BLaER1 treated with 17β-estradiol and CSF1 and Interleukin-3, amounts not matched to agents 10 nM and 100 nM (cell line): ENCODE data around the gene LPO.

Experiments used
- H3K27ac ChIP-seq, 11 experiments: shearing (Covaris generic); formaldehyde crosslinking; 2 replicates each; pipeline ENCODE4 v1.8.1; 2022
- H3K27me3 ChIP-seq, 11 experiments: shearing (Covaris generic); formaldehyde crosslinking; 2 replicates each; pipeline ENCODE4 v1.8.1; 2022
- H3K36me3 ChIP-seq, 11 experiments: shearing (Covaris generic); formaldehyde crosslinking; 2 replicates each; pipeline ENCODE4 v1.8.1; 2022
- H3K4me1 ChIP-seq, 10 experiments: shearing (Covaris generic); formaldehyde crosslinking; 2 replicates each; pipeline ENCODE4 v1.8.1; 2022
- H3K4me2 ChIP-seq, 11 experiments: shearing (Covaris generic); formaldehyde crosslinking; 2 replicates each; pipeline ENCODE4 v1.8.1; 2022
- H3K4me3 ChIP-seq, 10 experiments: shearing (Covaris generic); formaldehyde crosslinking; 2 replicates each; pipeline ENCODE4 v1.8.1; 2022
- H3K9ac ChIP-seq, 11 experiments: shearing (Covaris generic); formaldehyde crosslinking; 2 replicates each; pipeline ENCODE4 v1.8.1; 2022
- H3K9me3 ChIP-seq, 11 experiments: shearing (Covaris generic); formaldehyde crosslinking; replicated peaks in 1 of 11; 2 replicates each; pipeline ENCODE4 v1.8.1; 2022
- H4K20me1 ChIP-seq, 11 experiments: shearing (Covaris generic); formaldehyde crosslinking; 2 replicates each; pipeline ENCODE4 v1.8.1; 2022
- Cebpa-rat ChIP-seq, 11 experiments: shearing (Covaris generic); IDR thresholded peaks; 2 replicates each; pipeline ENCODE4 v1.8.1; 2022

LPO gene

GRCh38 chr17:58202859-58203258, 35.5 kb upstream of the LPO start:
- no peaks in the 10 kb centered on the region for H3K9me3 ChIP-seq
- H3K36me3 ChIP-seq, result peaks cover 0 to 21% (median 3%) of the 10 kb centered on the region in 11 experiments; a peak in 8 of 22 replicates
- no peak overlapping the region for H3K4me2 ChIP-seq
- no peak overlapping the region for H3K4me3 ChIP-seq
- no peaks in the 10 kb centered on the region for H3K27me3 ChIP-seq
- TF ChIP-seq Cebpa-rat (IDR thresholded peaks at IDR 0.05), result no peak
- H3K4me1 ChIP-seq, result no peaks in the 10 kb centered on the region
- no peak overlapping the region for H3K27ac ChIP-seq
- H4K20me1 ChIP-seq, result no peaks in the 10 kb centered on the region
- no peak overlapping the region for H3K9ac ChIP-seq

GRCh38 chr17:58204796-58205195, 33.6 kb upstream of the LPO start:
- Histone ChIP-seq H3K27me3 (no peaks in the 10 kb centered on the region), H3K36me3 (peaks cover 0 to 33% (median 6%) of the 10 kb centered on the region in 11 experiments; a peak in 10 of 22 replicates), H3K4me2 (no peak overlapping the region), H3K27ac (no peak overlapping the region), H3K4me1 (no peaks in the 10 kb centered on the region), H3K4me3 (no peak overlapping the region), H3K9me3 (no peaks in the 10 kb centered on the region), H4K20me1 (no peaks in the 10 kb centered on the region), H3K9ac (no peak overlapping the region)
- TF ChIP-seq Cebpa-rat (IDR thresholded peaks at IDR 0.05), result no peak

- no peak for TF ChIP-seq Cebpa-rat (IDR thresholded peaks at IDR 0.05)
- peaks cover 0 to 43% (median 9%) of the 10 kb centered on the region in 11 experiments; a peak in 11 of 22 replicates for H3K36me3 ChIP-seq
- no peaks in the 10 kb centered on the region for H3K4me1 ChIP-seq
These were observed 32.4 kb upstream of the LPO start for GRCh38 chr17:58205936-58206335.

GRCh38 chr17:58207451-58207850, 30.9 kb upstream of the LPO start:
- no peak for TF ChIP-seq Cebpa-rat (IDR thresholded peaks at IDR 0.05)

More at GRCh38 chr17:58205936-58206335, 32.4 kb upstream of the LPO start:
- Histone ChIP-seq H4K20me1 (no peaks in the 10 kb centered on the region), H3K4me3 (no peak overlapping the region), H3K27ac (no peak overlapping the region), H3K9me3 (no peaks in the 10 kb centered on the region), H3K4me2 (no peak overlapping the region), H3K9ac (no peak overlapping the region), H3K27me3 (no peaks in the 10 kb centered on the region)

DNA sequence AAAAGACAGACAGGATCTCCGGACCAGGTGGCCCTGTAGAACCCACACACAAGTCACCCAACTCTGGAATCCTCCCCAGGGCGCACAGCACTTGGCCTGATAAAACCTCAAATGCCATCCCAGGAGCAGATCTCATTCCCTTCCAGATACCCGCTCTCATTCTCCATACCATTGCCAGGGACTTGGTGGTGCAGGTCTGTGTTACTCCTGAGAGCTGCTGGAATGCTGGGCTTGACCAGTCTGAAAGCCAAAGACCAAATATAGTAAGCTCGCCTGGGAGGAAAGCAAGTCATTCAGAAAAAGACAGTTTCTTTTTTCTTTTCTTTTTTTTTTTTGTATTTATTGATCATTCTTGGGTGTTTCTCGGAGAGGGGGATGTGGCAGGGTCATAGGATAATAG, 30.0 kb upstream of the LPO start:
- TF ChIP-seq Cebpa-rat (IDR thresholded peaks at IDR 0.05), result no peak
- Histone ChIP-seq H3K27ac (no peak overlapping the region), H3K9ac (no peak overlapping the region), H3K4me2 (no peak overlapping the region), H3K9me3 (no peaks in the 10 kb centered on the region), H3K27me3 (no peaks in the 10 kb centered on the region), H3K4me3 (no peak overlapping the region), H3K36me3 (peaks cover 0 to 57% (median 20%) of the 10 kb centered on the region in 11 experiments; a peak in 14 of 22 replicates), H4K20me1 (no peaks in the 10 kb centered on the region), H3K4me1 (no peaks in the 10 kb centered on the region)

More at GRCh38 chr17:58207451-58207850, 30.9 kb upstream of the LPO start:
- peaks cover 0 to 48% (median 12%) of the 10 kb centered on the region in 11 experiments; a peak in 13 of 22 replicates for H3K36me3 ChIP-seq
- no peak overlapping the region for H3K27ac ChIP-seq
- H3K4me1 ChIP-seq, result no peaks in the 10 kb centered on the region
- no peak overlapping the region for H3K9ac ChIP-seq
- H3K27me3 ChIP-seq, result no peaks in the 10 kb centered on the region
- H3K4me3 ChIP-seq, result no peak overlapping the region
- H4K20me1 ChIP-seq, result no peaks in the 10 kb centered on the region
- H3K9me3 ChIP-seq, result no peaks in the 10 kb centered on the region
- H3K4me2 ChIP-seq, result no peak overlapping the region

DNA sequence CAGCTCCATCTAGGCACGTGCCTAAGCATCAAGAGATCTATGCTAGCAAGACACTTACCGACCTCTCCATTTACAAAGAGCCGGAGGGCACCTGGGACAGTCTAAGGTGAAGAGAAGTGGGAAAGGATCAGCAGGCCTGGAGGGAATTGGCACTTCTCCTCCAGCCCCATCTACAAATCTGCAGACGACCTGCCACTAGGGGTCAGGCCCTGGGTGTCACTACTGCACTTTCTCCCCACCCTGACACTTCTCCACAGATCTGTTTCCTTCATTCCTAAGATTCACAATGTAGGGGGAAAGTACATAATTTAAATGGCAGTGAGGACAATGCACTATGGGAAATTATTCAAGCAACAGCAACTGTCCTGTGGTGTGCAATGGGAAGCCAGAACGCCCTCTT, 27.5 kb upstream of the LPO start:
- H3K9ac ChIP-seq, result no peak overlapping the region
- H3K36me3 ChIP-seq, result peaks cover 0 to 59% (median 21%) of the 10 kb centered on the region in 11 experiments; a peak in 15 of 22 replicates
- no peak overlapping the region for H3K4me2 ChIP-seq
- no peak overlapping the region for H3K27ac ChIP-seq
- no peaks in the 10 kb centered on the region for H3K4me1 ChIP-seq
- H3K27me3 ChIP-seq, result no peaks in the 10 kb centered on the region
- H4K20me1 ChIP-seq, result no peaks in the 10 kb centered on the region
- no peak for TF ChIP-seq Cebpa-rat (IDR thresholded peaks at IDR 0.05)
- no peak overlapping the region for H3K4me3 ChIP-seq
- H3K9me3 ChIP-seq, result no peaks in the 10 kb centered on the region

DNA sequence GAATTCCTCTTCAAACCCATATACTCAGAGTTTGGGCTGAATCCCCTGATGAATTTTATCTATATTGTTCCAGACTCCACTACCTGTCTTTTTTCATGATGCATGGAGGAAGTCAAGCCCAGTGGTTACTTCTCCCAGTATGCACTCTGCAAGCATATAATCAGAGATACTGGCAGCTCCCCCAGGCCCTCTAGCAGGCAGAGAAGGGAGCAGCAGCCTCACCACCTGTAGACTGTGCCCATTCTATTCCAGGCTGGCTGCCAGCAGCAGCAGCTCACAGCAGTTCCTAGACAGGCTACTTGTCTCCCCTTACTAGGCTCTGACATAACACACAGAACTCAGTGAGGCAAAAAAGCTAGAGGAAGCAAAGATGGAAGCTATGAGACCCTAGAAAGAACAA, 22.7 kb upstream of the LPO start:
- Histone ChIP-seq H3K4me3 (no peak overlapping the region), H3K9ac (no peak overlapping the region), H4K20me1 (no peaks in the 10 kb centered on the region), H3K36me3 (peaks cover 0 to 23% (median 8%) of the 10 kb centered on the region in 11 experiments; a peak in 9 of 22 replicates), H3K4me2 (no peak overlapping the region), H3K27me3 (no peaks in the 10 kb centered on the region), H3K9me3 (no peaks in the 10 kb centered on the region), H3K27ac (no peak overlapping the region), H3K4me1 (peaks cover 10 to 22% (median 15%) of the 10 kb centered on the region in 10 experiments)
- no peak for TF ChIP-seq Cebpa-rat (IDR thresholded peaks at IDR 0.05)

DNA sequence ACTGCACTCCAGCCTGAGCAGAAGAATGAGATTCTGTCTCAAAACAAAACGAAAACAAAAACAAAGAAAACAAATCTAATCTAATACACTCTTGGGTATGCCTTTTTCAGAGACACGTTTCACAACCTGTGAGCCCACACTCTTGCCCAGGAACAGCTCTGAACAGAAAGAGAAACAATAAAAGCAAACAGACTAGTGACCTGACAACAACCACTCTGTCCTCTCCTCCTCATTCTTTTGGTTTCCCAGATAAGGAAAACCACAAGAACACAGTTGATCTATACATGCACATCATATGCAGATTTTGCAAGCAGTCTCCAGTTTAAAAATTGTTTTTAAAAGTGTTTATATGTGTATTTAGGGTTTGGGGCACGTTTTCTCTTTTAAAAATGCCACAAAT, 20.6 kb upstream of the LPO start:
- no peak overlapping the region for H3K4me3 ChIP-seq
- H4K20me1 ChIP-seq, result no peaks in the 10 kb centered on the region
- H3K4me2 ChIP-seq, result 0 out of 22 replicates have a peak overlapping the region, but pooled peaks of 1 of the 11 experiments have one; percentile 89

DNA sequence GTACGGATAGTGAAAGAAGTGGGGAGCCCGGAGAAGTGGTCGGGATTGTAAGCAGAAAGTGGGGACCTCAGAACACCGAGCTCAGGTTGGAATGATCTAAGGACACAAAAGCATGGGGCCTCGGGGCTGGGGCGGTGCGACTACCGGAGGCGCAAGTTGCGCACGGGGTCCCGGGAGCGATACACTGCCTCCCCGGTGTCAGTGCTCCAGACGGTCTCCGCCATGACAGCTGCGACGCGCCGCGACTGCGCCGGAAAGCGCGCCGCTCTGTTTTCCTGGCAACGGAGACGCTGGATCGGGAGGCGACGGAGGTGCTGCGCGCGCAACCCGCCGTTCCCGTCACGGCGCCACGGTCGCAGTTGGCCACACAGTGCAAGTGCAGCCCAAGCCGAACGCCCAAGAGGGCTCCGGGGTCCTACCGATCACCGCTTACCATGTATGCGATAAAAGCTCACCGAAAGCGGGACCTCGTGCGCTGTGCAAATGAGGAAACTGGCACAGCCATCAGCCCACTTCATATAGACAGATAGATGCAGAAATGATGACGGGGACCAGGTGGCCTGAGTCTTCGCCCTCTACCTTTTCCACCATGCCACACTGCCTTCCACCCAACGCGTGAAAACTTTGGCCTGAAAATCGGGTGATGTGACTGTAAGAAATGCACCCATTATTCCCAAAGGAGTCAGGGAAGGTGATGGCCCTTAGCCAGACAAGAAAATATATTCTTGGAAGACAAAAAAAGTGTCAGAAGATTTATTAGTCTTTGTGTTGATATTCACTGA, 19.2 kb upstream of the LPO start, which contains the start of gene MKS1:
Gene MKS1, minus strand, starts transcription at position 249 of the 782 bp plus-strand sequence. Its CDS starts 25 bp downstream, at position 224.
- Histone ChIP-seq H3K27me3 (no peaks in the 10 kb centered on the region), H3K4me2 (peak within 1 kb of the TSS; percentile 74 to 94 (median 85)), H3K27ac (peak within 1 kb of the TSS; percentile 63 to 85 (median 76)), H3K9ac (peak within 1 kb of the TSS; percentile 73 to 83 (median 79)), H3K4me3 (peak within 1 kb of the TSS; percentile 57 to 77 (median 68)), H3K36me3 (peaks cover 0 to 11% (median 0%) of the 10 kb centered on the region in 11 experiments; a peak in 4 of 22 replicates), H4K20me1 (no peaks in the 10 kb centered on the region), H3K4me1 (peaks cover 10 to 24% (median 20%) of the 10 kb centered on the region in 10 experiments), H3K9me3 (no peaks in the 10 kb centered on the region)
- no peak for TF ChIP-seq Cebpa-rat (IDR thresholded peaks at IDR 0.05)

More for the DNA sequence above, 20.6 kb upstream of the LPO start:
- H3K4me1 ChIP-seq, result peaks cover 10 to 22% (median 15%) of the 10 kb centered on the region in 10 experiments
- H3K9ac ChIP-seq, result no peak overlapping the region
- peaks cover 0 to 21% (median 4%) of the 10 kb centered on the region in 11 experiments; a peak in 8 of 22 replicates for H3K36me3 ChIP-seq
- no peak for TF ChIP-seq Cebpa-rat (IDR thresholded peaks at IDR 0.05)
- H3K27me3 ChIP-seq, result no peaks in the 10 kb centered on the region
- H3K27ac ChIP-seq, result no peak overlapping the region
- no peaks in the 10 kb centered on the region for H3K9me3 ChIP-seq
